NCI-H82 treated with DMSO at 0.1 percent for 48 hours (cell line): Measurements from ENCODE around the gene CRYAB.
A peak's percentile ranks its signal among the peaks of the same experiment; 100 is the strongest.

Experiments
- DNase-seq: peaks from one replicate; lab custom pipeline; 2025; ENCODE audit not compliant: unreplicated experiment; lab: John Stamatoyannopoulos, UW

The CRYAB gene

GRCh38 chr11:111911563-111912401 is at the start of gene CRYAB:
CRYAB (minus strand) TSS chr11:111911770; CDS start chr11:111911724, 46 bp downstream.
- no peak for DNase-seq

DNA sequence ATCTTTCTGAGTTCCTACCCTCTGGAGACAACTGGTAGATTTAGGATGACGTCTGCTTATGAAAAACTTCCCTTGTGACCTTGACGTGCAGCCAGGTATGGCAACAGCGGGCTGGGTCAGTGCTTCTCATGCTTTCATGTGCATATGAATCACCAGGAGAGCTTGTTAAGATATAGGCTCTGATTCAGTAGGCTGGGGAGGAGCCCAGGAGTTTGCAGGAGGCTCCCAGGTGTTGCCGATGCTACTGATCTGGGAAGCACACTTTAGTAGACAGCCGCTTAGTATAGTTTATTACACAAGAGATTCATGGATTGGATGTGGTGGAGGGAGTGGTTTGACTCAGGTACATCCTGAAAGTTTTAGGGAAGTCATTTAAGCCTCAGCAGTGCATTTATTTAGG is 49.3 kb upstream of the CRYAB start:
- no peak for DNase-seq

- no peak for DNase-seq
These were observed 46.3 kb upstream of the CRYAB start for GRCh38 chr11:111957663-111958444.

DNA sequence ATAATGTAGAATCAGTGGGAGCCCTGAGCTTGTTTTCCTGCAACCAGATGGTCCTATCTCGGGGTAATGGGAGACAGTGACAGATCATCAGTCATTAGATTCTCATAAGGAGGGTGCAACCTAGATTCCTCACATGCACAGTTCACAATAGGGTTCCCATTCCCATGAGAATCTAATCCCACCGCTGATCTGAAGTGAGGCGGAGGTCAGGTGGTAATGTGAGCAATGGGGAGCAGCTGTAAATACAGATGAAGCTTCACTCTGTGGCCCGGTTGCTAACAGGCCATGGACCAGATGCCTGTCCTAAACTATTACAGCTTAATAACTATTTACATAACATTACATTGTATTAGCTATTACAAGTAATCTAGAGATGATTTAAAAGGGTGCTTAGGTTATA is 42.6 kb upstream of the CRYAB start:
- DNase-seq, result no peak

- no peak for DNase-seq
These were observed 40.0 kb upstream of the CRYAB start for GRCh38 chr11:111951565-111951964.

DNA sequence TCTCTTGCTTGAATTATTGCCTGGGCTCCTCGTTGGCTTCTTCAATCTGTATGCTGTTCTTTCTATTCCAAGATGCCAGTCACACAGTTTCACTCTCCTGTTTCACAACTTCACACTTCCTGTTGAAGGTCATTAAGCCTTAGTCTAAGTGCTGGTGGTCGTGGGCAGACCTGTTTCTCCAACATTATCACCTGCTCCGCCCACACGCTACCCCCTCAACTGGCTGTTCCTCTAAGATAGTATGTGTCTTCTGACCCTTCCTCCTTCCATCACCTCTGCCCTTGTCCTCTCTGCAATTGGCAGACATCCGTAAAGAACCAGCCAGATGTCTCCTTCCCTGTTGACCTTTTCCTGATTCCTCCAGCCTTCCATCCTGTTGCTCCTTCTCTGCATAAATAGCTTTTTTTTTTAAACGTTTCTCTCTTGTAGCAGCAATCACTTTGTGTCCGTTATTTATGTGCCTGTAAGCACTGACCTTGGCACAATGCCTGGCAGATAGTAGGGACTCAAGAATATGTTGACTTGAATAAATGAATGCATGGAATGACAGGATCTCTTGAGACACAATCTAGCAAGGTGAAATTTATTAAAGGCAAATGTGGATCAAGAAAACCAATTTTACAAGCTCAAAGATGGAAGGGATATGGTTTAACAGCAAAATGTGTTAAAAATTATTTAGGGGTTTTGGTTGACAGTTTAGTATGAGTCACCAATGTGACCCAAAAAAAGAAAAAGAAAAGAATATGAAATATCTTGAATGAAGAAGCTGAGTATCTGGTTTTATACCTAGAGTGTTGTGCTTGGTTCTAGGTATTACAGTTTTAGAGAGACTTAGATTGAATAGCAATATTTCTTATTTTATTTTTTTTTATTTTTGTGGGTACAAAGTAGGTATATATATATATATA is 38.2 kb upstream of the CRYAB start:
- DNase-seq, result no peak

DNA sequence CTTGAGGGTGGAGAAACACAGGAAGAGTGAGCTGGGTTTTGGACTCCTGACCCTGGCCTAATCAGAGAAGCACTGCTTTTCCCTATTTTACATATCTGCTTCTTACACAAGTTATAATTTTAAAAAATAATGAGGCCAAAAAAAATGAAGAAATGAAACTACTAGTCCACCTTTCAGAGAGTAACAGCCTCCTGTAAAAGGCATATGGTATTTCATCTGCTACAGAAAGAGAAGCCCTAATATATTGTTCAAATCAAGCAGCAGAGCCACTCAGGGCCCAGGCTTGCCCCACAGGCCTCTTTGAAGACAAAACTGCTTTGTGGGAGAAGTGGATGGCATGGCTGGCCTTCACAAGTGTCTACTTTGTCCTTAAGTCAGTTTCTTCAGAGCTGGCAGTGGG is 35.6 kb upstream of the CRYAB start:
- no peak for DNase-seq

DNA sequence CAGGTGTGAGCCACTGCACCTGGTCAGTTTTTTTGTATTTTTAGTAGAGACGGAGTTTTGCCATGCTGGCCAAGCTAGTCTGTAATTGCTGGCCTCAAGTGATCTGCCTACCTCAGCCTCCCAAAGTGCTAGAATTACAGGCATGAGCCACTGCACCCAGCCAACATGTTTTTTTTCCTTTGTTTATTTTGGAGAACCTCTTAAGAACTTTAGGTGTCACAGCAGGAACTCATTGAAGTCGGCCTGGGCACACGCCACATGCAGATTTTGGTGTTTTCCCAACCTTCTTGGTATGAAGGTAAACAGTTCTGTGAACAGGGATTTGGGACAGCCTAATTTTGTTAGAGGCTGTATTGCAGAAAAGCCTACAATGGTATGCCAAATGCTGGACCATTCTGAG is 34.9 kb upstream of the CRYAB start:
- DNase-seq, result no peak

GRCh38 chr11:111945198-111945597 is 33.6 kb upstream of the CRYAB start:
- DNase-seq, result no peak

- DNase-seq, result no peak
These were observed 33.1 kb upstream of the CRYAB start for GRCh38 chr11:111944651-111945051.

DNA sequence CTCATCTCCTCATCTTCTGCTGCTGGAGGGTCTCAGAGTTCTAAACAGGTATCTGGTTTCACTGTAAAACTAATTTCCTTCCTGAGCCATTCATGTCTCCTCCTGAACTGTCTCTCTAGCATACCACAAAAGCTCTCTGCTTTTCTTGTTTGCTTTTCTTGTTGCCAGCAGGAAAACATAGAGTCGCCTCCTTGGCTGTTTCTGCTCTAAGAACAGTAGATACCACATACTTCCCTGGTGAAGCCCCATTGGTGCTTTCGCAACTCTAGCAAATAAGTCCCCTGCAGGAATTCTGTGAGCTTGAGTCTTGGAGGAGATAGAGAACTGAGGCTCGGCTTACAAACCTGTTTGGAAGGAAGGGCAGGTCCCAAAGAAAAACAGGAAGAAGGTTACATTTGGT is 32.6 kb upstream of the CRYAB start:
- DNase-seq, result no peak

DNA sequence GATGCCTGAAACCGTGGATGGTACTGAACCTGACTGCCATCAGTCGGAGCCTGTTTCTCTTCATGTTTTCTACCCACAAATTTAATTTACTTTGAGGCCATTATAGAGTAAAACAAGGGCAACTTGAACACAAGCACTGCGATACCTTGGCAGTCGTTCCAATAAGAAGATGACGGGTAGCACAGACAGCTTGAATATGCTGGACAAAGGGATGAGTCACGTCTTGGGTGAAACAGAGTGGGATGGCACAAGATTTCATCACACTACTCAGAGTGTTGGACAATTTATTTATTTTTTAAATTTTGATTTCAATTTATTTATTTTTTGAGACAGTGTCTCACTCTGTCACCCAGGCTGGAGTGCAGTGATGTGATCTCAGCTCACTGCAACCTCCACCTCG is 31.3 kb upstream of the CRYAB start:
- DNase-seq, result no peak

DNA sequence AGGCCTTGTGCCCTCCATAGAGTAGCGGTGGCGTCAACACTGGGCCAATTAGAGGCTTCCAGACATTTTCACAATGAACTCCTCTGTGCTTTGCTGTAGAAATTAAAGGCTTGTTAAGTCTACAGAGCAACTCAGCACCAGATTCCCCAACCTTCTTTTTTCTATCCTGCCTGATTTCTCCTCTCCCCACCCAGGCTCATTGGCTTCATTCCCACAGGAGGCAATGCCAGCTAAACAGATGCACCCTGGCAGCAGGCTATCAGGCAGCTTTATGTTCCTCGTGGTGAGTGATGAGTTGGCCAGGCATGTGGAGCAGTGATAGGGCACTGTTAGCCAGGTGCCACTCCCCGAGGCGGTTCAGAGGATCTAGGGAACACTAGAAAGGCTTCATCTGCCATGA is 30.4 kb upstream of the CRYAB start:
- DNase-seq, result no peak

DNA sequence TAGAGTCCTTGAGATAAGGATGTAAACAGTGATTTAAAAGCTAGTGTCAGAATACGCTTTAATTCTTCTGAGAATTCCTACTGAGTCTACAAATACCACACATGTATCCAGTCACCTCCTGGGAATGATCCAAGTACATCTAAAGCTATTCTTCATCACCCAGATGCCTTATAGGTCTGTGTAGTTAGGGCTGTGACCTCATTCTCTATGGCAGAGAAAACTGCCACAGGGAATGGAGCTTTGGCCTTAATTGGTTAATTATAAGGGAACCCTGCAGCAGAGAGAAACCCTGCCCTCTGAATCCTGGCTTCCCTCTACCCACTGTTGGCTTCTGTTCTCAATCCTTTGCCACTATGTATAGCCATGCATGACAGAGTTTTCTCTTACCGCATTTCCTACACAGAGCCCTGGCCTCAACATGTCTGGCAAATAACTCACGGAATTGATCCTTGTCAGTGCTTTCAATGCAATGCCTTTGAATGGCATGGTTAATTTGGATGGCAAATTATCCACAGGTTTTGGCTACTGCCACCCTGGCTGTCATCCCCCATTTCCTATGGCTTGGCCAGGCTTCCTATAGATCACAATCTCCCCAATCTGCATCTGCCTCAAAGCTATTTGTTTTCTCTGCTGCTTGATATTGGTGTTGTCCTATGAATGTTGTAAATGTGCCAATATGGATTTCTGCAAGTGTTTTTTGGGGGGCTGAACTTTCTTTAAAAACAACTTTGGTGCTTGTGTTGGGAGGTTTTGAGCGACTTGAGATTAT is 28.4 kb upstream of the CRYAB start:
- no peak for DNase-seq

- no peak for DNase-seq
These were observed 27.2 kb upstream of the CRYAB start for GRCh38 chr11:111938687-111939160.

- no peak for DNase-seq
These were observed 26.3 kb upstream of the CRYAB start for GRCh38 chr11:111937844-111938243.

- DNase-seq, result no peak
These were observed 25.8 kb upstream of the CRYAB start for GRCh38 chr11:111937461-111937769.

DNA sequence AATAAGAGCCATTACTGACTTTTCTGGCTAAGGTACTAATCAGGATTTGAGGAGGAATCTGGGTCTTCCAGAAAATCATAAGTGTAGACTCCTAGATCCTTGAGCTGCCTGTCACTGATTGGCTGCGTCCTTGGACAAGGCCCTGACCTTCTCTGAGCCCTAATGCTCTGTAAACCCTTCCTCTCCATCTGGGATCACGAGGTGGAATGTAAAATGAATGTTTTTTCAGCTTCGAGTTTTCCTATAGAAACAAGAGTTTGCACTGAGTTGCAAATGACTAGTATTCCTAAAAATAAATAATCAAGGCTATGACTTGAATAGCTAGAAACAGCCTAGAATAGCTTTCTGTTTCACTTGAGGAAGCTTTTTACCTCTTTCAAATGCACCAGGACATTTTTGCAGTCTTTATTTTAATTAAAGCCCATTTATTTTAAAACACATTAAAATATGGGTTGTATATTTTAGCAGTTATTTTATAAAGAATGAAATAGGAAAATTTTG is 24.5 kb upstream of the CRYAB start:
- DNase-seq, result peak; percentile 45

- no peak for DNase-seq
These were observed 23.9 kb upstream of the CRYAB start for GRCh38 chr11:111935317-111936039.

- DNase-seq, result no peak
These were observed 22.7 kb upstream of the CRYAB start for GRCh38 chr11:111934306-111934705.
